WERI-Rb-1 (cell line): ENCODE results near the gene ZNF84.

ENCODE experiments used
- DNase-seq: peaks from one replicate; pipeline ENCODE4 v3.0.0-alpha.2; 2020
- H3K27ac ChIP-seq: fragments of 250-450 bp; sonication (Bioruptor Pico); 2 replicates; pipeline ENCODE4 v1.5.1; 2020; ENCODE audit warnings: mild to moderate bottlenecking, moderate library complexity
- H3K27me3 ChIP-seq: fragments of 250-450 bp; sonication (Bioruptor Pico); 2 replicates; pipeline ENCODE4 v1.5.1; 2021; ENCODE audit warnings: mild to moderate bottlenecking, low read depth, moderate library complexity; ENCODE audit not compliant: insufficient read depth, severe bottlenecking
- H3K36me3 ChIP-seq: fragments of 250-450 bp; sonication (Bioruptor Pico); 2 replicates; pipeline ENCODE4 v1.5.1; 2020; ENCODE audit warnings: mild to moderate bottlenecking, moderate library complexity
- H3K4me3 ChIP-seq: 2 replicates; pipeline ENCODE4 v1.5.1; 2011; ENCODE audit warnings: low read depth, mild to moderate bottlenecking, control low read depth, low read length
- H3K9me3 ChIP-seq: fragments of 250-450 bp; sonication (Bioruptor Pico); 2 replicates; pipeline ENCODE4 v1.5.1; 2021; ENCODE audit warnings: mild to moderate bottlenecking, moderate library complexity; ENCODE audit not compliant: severe bottlenecking
- CTCF ChIP-seq: IDR thresholded peaks from 2 replicates; pipeline ENCODE4 v1.5.1; 2011; ENCODE audit warnings: low read depth, mild to moderate bottlenecking, control low read depth, inconsistent platforms, low read length

The ZNF84 gene

GRCh38 chr12:133038118-133038709, 905 bp downstream of the ZNF84 start:
- Histone ChIP-seq H3K4me3 (peak overlapping the region; percentile 72), H3K27ac (peak overlapping the region; percentile 96), H3K27me3 (no peaks in the 10 kb centered on the region), H3K36me3 (peaks cover 50% of the 10 kb centered on the region), H3K9me3 (peaks cover 44% of the 10 kb centered on the region)
- no peak for DNase-seq
- TF ChIP-seq CTCF = no peak

DNA sequence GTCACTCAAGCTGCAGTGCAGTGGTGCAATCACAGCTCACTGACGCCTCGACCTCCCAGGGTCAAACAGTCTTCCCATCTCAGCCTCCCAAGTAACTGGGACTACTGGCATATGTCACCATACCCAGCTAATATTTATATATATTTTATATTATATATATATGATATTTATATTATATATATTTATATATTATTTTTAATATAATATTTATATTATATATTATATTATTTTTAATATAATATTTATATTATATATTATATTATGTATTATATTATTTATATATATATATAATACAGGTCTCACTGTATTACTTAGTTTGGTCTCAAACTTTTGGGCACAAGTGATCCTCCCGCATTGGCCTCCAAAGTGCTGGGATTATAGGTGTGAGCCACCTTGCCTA, 9.4 kb downstream of the ZNF84 start:
- no peak for DNase-seq
- no peak for TF ChIP-seq CTCF
- Histone ChIP-seq H3K36me3 (peaks cover 97% of the 10 kb centered on the region), H3K27me3 (no peaks in the 10 kb centered on the region), H3K4me3 (no peak overlapping the region), H3K9me3 (peaks cover 47% of the 10 kb centered on the region), H3K27ac (no peak overlapping the region)

GRCh38 chr12:133057446-133057845, 20.1 kb downstream of the ZNF84 start:
- no peak overlapping the region for H3K4me3 ChIP-seq
- DNase-seq = no peak
- no peak for TF ChIP-seq CTCF
- H3K36me3 ChIP-seq = peaks cover 55% of the 10 kb centered on the region
- no peaks in the 10 kb centered on the region for H3K27me3 ChIP-seq
- H3K27ac ChIP-seq = no peak overlapping the region
- peaks cover 81% of the 10 kb centered on the region for H3K9me3 ChIP-seq

DNA sequence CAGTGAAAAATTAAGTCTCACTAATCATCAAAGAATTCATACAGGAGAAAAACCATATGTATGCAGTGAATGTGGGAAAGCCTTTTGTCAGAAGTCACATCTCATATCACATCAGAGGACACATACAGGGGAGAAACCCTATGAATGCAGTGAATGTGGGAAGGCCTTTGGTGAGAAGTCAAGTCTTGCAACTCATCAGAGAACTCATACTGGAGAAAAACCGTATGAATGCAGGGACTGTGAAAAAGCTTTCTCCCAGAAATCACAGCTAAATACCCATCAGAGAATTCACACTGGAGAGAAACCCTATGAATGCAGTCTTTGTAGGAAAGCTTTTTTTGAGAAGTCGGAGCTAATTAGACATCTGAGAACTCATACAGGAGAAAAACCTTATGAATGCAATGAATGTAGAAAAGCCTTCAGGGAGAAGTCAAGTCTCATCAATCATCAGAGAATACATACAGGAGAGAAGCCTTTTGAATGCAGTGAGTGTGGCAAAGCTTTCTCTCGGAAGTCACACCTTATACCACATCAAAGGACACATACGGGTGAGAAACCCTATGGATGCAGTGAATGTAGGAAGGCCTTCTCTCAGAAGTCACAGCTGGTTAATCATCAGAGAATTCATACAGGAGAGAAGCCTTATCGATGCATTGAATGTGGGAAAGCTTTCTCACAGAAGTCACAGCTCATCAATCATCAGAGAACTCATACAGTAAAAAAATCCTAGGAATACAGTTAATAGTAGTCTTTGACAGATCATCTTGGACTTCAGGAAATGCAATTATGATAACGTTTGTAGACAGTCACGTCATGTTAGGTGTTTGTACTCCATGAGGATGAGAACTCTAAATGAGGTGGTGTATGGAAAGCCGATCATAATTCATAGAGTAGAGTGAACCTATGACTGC, 21.1 kb downstream of the ZNF84 start:
- Histone ChIP-seq H3K4me3 (no peak overlapping the region), H3K9me3 (peaks cover 79% of the 10 kb centered on the region), H3K27me3 (no peaks in the 10 kb centered on the region), H3K36me3 (peaks cover 46% of the 10 kb centered on the region), H3K27ac (no peak overlapping the region)
- no peak for DNase-seq
- no peak for TF ChIP-seq CTCF

DNA sequence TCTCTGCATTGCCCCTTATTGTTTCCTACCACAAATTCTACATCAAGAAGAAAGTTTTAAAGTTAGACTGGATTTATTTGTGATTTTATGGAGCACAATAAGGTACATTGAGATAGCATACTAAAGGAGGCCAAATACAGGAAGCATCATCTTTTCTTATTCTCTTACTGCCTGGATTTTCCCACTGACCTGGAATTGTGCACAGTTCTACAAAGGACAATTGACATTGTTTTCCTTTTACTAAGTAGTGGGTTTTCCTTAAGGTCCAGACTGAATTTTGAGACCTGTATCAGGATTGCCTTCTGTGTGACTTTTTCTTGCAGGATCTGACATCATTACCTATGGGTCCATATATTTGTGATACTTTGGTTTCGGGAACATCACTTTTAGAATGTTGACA, 24.6 kb downstream of the ZNF84 start:
- H3K27ac ChIP-seq = no peak overlapping the region
- H3K4me3 ChIP-seq = no peak overlapping the region
- DNase-seq = no peak
- peaks cover 89% of the 10 kb centered on the region for H3K9me3 ChIP-seq
- no peak for TF ChIP-seq CTCF
- no peaks in the 10 kb centered on the region for H3K27me3 ChIP-seq
- peaks cover 25% of the 10 kb centered on the region for H3K36me3 ChIP-seq
